ENCODE measurements around the gene RNF207. TPM values are rescaled to one million over a fixed set of nuclear protein-coding genes. Genes with fewer than 3 reads are reported as not detected.

Gene RNF207
- total RNA-seq, 5 donors from 2014 or later (not counting 1 experiment from before 2014, with no cell fraction given), result 4.7 to 9.7 (median 6.9) TPM

DNA sequence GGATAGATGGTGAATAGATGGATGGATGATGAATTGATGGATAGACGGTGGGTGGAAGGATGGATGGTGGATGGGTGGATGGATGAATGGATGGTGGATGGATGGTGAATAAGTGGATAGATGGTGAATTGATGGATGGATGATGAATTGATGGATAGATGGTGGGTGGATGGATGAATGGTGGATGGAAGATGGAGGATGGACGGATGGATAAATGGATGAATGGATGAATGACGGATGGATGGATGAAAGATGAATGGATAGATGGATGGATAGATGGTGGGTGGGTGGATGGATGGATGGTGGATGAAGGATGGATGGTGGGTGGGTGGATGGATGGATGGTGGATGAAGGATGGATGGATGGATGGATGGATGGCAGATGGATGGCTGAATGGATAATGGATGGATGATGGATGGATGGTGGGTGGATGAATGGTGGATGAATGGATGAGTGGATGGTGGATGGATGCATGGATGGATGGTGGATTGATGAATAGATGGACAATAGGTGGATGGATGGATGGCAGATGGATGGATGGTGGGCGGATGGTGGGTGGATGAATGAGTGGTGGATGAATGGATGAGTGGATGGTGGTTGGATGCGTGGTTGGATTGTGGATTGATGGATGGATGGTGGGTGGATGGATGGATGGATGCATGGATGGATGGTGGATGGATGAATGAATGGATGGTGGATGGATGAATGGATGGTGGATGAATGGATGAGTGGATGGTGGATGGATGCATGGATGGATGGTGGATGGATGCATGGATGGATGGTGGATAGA, 31.1 kb upstream of the RNF207 start:
- H3K27ac Mint-ChIP-seq, result no peak overlapping the region
- H3K9me3 Mint-ChIP-seq, result no peaks in the 10 kb centered on the region
- no peak overlapping the region for H3K4me3 Mint-ChIP-seq
- peaks cover 9 to 13% (median 12%) of the 10 kb centered on the region in 3 donors for H3K4me1 Mint-ChIP-seq
- no peaks in the 10 kb centered on the region for H3K9me3 ChIP-seq
- 93% methylated on average over 5 of the region's 5 CpGs for WGBS (ENCODE audit: insufficient coverage)
- H3K27me3 ChIP-seq (replicated peaks in 1 of 2; ENCODE audit: control insufficient read depth in 2 of 2, extremely low read depth in 1 of 2, insufficient read depth in 2 of 2, low read length in 1 of 2), result peaks cover 7 to 82% of the 10 kb centered on the region in 2 experiments
- H3K4me3 ChIP-seq (ENCODE audit: control insufficient read depth in 1 of 2, extremely low read depth in 1 of 2, low read length in 1 of 2), result no peak overlapping the region
- peaks cover 0 to 9% of the 10 kb centered on the region in 2 experiments for H3K4me1 ChIP-seq (ENCODE audit: control insufficient read depth in 1 of 2, extremely low read depth in 1 of 2, insufficient read depth in 2 of 2, low read length in 2 of 2)
- ATAC-seq (replicated peaks in 1 of 4) (no peak), DNase-seq (no peak)
- H3K27ac ChIP-seq (ENCODE audit: low read length), result no peak overlapping the region
- H3K36me3 Mint-ChIP-seq, result no peaks in the 10 kb centered on the region
- CTCF ChIA-PET, result no interaction called here
- peaks cover 24 to 44% of the 10 kb centered on the region in 2 donors for H3K27me3 Mint-ChIP-seq
- no peaks in the 10 kb centered on the region for H3K36me3 ChIP-seq (ENCODE audit: control insufficient read depth in 2 of 2, extremely low read depth in 1 of 2, insufficient read depth in 1 of 2, low read length in 1 of 2)
- POLR2A ChIA-PET, result no interaction called here

DNA sequence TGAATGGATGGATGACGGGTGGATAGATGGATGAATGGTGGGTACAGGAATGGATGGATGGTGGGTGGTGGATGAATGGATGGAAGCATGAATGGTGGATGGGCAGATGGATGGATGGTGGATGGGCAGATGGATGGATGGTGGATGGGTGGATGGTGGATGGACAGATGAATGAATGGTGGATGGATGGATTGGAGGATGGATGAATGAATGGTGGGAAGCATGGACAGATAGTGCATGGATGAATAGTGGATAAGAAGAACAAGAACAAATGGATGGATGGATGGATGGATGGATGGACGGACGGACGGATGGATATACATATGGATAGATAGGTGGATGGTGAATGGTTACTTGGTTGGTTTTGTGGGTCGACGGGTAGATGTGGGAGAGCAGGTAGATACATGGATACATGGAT, 30.5 kb upstream of the RNF207 start:
- peaks cover 24 to 42% of the 10 kb centered on the region in 2 donors for H3K27me3 Mint-ChIP-seq
- POLR2A ChIA-PET, result no interaction called here
- no peaks in the 10 kb centered on the region for H3K9me3 Mint-ChIP-seq

DNA sequence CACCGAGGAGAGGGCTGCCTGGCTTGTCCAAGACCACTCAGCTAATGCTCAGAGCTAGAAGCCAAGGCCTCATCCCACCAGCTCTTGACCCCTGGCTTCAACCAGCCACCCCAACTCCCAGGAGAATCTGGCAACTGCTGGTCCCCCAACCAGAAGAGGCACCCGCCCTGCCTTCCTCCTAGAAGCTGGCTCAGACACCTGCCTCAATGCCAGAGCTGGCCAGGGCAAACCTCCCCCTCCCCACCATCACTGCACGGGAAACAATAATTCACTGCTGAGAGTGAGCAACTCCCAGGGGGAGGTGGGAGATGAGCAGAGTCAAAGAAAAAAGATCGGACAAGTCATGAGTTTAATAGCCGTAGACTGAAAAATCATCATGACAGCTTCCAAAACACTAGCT, 29.1 kb upstream of the RNF207 start:
- Histone ChIP-seq H3K9me3 (no peaks in the 10 kb centered on the region), H3K36me3 (ENCODE audit: control insufficient read depth in 2 of 2, extremely low read depth in 1 of 2, insufficient read depth in 1 of 2, low read length in 1 of 2) (no peaks in the 10 kb centered on the region), H3K4me1 (ENCODE audit: control insufficient read depth in 1 of 2, extremely low read depth in 1 of 2, insufficient read depth in 2 of 2, low read length in 2 of 2) (peaks cover 0 to 20% of the 10 kb centered on the region in 2 experiments), H3K27me3 (replicated peaks in 1 of 2; ENCODE audit: control insufficient read depth in 2 of 2, extremely low read depth in 1 of 2, insufficient read depth in 2 of 2, low read length in 1 of 2) (peaks cover 7 to 77% of the 10 kb centered on the region in 2 experiments), H3K27ac (ENCODE audit: low read length) (no peak overlapping the region), H3K4me3 (ENCODE audit: control insufficient read depth in 1 of 2, extremely low read depth in 1 of 2, low read length in 1 of 2) (no peak overlapping the region)
- Mint-ChIP-seq H3K27me3 (peaks cover 35 to 49% of the 10 kb centered on the region in 2 donors), H3K9me3 (no peaks in the 10 kb centered on the region), H3K4me1 (peaks cover 21 to 24% (median 24%) of the 10 kb centered on the region in 3 donors), H3K36me3 (no peaks in the 10 kb centered on the region), H3K4me3 (no peak overlapping the region), H3K27ac (no peak overlapping the region)
- POLR2A ChIA-PET, result no interaction called here
- CTCF ChIA-PET, result no interaction called here
- WGBS (ENCODE audit: insufficient coverage), result 60% methylated on average over 1 of the region's 5 CpGs
- ATAC-seq (replicated peaks in 1 of 4), result no peak
- DNase-seq, result no peak

More for the DNA sequence above, 30.5 kb upstream of the RNF207 start:
- Mint-ChIP-seq H3K4me3 (no peak overlapping the region), H3K4me1 (peaks cover 9 to 13% (median 12%) of the 10 kb centered on the region in 3 donors), H3K36me3 (no peaks in the 10 kb centered on the region), H3K27ac (no peak overlapping the region)
- Histone ChIP-seq H3K27ac (ENCODE audit: low read length) (no peak overlapping the region), H3K9me3 (no peaks in the 10 kb centered on the region), H3K4me1 (ENCODE audit: control insufficient read depth in 1 of 2, extremely low read depth in 1 of 2, insufficient read depth in 2 of 2, low read length in 2 of 2) (peaks cover 0 to 9% of the 10 kb centered on the region in 2 experiments), H3K4me3 (ENCODE audit: control insufficient read depth in 1 of 2, extremely low read depth in 1 of 2, low read length in 1 of 2) (no peak overlapping the region), H3K27me3 (replicated peaks in 1 of 2; ENCODE audit: control insufficient read depth in 2 of 2, extremely low read depth in 1 of 2, insufficient read depth in 2 of 2, low read length in 1 of 2) (peaks cover 7 to 78% of the 10 kb centered on the region in 2 experiments), H3K36me3 (ENCODE audit: control insufficient read depth in 2 of 2, extremely low read depth in 1 of 2, insufficient read depth in 1 of 2, low read length in 1 of 2) (no peaks in the 10 kb centered on the region)
- WGBS (ENCODE audit: insufficient coverage), result 80% methylated on average over 6 of the region's 6 CpGs
- DNase-seq (no peak), ATAC-seq (replicated peaks in 1 of 4) (no peak)
- CTCF ChIA-PET, result no interaction called here

DNA sequence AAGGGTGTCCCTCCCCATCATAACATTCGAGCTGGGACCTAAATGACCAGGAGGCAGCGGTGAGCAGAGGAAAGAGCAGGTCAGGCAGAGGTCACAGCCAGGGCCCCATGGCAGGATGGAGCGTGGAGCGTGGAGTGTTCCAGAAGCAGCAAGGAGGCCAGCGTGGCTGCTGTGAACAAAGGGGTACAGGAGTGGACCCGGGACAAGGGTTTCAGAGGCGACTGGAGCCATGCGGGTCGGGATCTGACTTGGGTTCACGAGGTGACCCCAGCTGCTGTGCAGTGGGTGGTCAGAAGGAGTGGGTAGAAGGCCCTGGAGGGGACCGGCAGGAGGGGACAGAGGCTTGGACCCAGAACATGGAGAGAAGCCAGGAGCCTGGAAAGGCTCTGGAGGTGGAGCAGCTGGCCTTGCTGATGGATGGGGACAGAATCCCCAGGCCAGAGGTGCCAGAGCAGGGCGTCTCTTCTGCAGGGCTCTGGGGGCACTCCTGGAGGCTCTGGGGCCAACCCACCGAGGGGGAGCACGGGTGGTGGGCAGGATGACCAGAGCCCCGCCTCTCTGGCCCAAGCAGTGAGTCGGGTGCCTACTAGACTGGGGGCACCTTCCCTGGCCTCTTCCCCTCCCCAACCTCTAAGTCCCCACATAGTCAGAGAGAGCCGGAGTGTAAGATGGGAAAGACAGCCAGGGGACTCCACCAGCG, 28.1 kb upstream of the RNF207 start:
- 71% methylated on average over 15 of the region's 18 CpGs for WGBS (ENCODE audit: insufficient coverage)
- Histone ChIP-seq H3K4me1 (ENCODE audit: control insufficient read depth in 1 of 2, extremely low read depth in 1 of 2, insufficient read depth in 2 of 2, low read length in 2 of 2) (peaks cover 0 to 20% of the 10 kb centered on the region in 2 experiments), H3K27me3 (replicated peaks in 1 of 2; ENCODE audit: control insufficient read depth in 2 of 2, extremely low read depth in 1 of 2, insufficient read depth in 2 of 2, low read length in 1 of 2) (peaks cover 7 to 72% of the 10 kb centered on the region in 2 experiments), H3K27ac (ENCODE audit: low read length) (no peak overlapping the region), H3K9me3 (no peaks in the 10 kb centered on the region), H3K4me3 (ENCODE audit: control insufficient read depth in 1 of 2, extremely low read depth in 1 of 2, low read length in 1 of 2) (no peak overlapping the region), H3K36me3 (ENCODE audit: control insufficient read depth in 2 of 2, extremely low read depth in 1 of 2, insufficient read depth in 1 of 2, low read length in 1 of 2) (no peaks in the 10 kb centered on the region)
- no peak for DNase-seq
- H3K9me3 Mint-ChIP-seq, result no peaks in the 10 kb centered on the region
- no peak for ATAC-seq (replicated peaks in 1 of 4)
- ChIA-PET CTCF (no interaction called here), POLR2A (no interaction called here)
- H3K27ac Mint-ChIP-seq, result peak overlapping the region in 1 of 2 donors; percentile 2
- H3K4me3 Mint-ChIP-seq, result peak overlapping the region in 1 of 3 donors; percentile 54
- H3K4me1 Mint-ChIP-seq, result peaks cover 22 to 26% (median 24%) of the 10 kb centered on the region in 3 donors
- no peaks in the 10 kb centered on the region for H3K36me3 Mint-ChIP-seq
- peaks cover 37 to 47% of the 10 kb centered on the region in 2 donors for H3K27me3 Mint-ChIP-seq

DNA sequence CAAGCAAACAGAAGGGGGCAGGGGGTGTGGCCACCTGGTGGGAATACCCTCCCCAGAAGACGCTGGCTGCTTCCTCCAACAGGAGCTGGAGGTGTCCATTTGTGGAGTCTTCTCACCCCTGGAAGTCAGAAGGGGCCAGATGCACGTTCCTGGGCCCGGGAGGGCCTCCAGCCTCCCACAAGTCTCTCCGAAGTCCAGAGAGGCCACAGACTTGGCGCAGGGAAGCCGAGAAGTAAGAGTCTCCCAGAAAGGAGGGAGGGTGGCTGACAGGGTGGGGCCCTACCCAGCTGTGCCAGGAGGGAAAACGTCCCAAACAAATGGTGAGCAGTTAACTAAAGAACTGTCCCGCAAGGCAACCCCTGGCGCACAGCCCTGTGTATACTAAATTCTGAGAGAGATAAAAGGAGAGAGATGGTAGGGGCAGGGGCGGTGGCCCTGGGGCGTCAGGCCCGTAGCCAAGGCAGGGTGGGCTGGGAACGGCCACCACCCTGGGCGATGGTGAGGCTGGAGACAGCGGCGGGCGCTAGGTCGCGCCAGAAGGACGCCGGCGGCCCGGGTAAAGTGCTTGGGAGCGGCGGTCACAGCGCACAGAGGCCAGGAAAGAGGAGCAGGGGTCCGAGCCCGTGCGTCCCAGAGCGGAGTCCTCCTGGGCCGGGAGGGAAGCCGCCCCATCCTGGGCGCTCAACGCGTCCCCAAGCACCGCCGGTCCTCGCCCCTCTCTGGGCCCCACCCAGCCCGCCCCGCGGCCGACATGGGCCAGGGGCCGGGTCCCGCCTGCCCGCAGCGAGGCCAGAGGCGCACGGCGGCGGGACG, 27.0 kb upstream of the RNF207 start:
- Histone ChIP-seq H3K9me3 (no peaks in the 10 kb centered on the region), H3K27ac (ENCODE audit: low read length) (no peak overlapping the region), H3K36me3 (ENCODE audit: control insufficient read depth in 2 of 2, extremely low read depth in 1 of 2, insufficient read depth in 1 of 2, low read length in 1 of 2) (no peaks in the 10 kb centered on the region), H3K27me3 (replicated peaks in 1 of 2; ENCODE audit: control insufficient read depth in 2 of 2, extremely low read depth in 1 of 2, insufficient read depth in 2 of 2, low read length in 1 of 2) (peaks cover 7 to 66% of the 10 kb centered on the region in 2 experiments), H3K4me3 (ENCODE audit: control insufficient read depth in 1 of 2, extremely low read depth in 1 of 2, low read length in 1 of 2) (no peak overlapping the region), H3K4me1 (ENCODE audit: control insufficient read depth in 1 of 2, extremely low read depth in 1 of 2, insufficient read depth in 2 of 2, low read length in 2 of 2) (peaks cover 0 to 20% of the 10 kb centered on the region in 2 experiments)
- no peak for ATAC-seq (replicated peaks in 1 of 4)
- no peak overlapping the region for H3K27ac Mint-ChIP-seq
- ChIA-PET CTCF (interaction anchor here in 1 of 2 donors (0.6 kb wide), 1 partner anchor 25 kb away, joined by 4 read pairs; no protein-coding TSS in a partner anchor), POLR2A (no interaction called here)
- peak overlapping the region; percentile 60 to 74 (median 63) for H3K4me3 Mint-ChIP-seq
- peaks cover 24 to 33% (median 26%) of the 10 kb centered on the region in 3 donors for H3K4me1 Mint-ChIP-seq
- peaks cover 37 to 50% of the 10 kb centered on the region in 2 donors for H3K27me3 Mint-ChIP-seq
- no peak for DNase-seq
- no peaks in the 10 kb centered on the region for H3K9me3 Mint-ChIP-seq
- no peaks in the 10 kb centered on the region for H3K36me3 Mint-ChIP-seq
- WGBS (ENCODE audit: insufficient coverage), result 9% methylated on average over 47 of the region's 51 CpGs

All from T-cell (primary cell).